T-helper 9 cell (primary cell): Measurements from ENCODE around the gene JPH2.

ENCODE experiments used
- DNase-seq: peaks from one replicate; pipeline ENCODE4 v3.0.0-alpha.2; 2020

JPH2 gene

DNA sequence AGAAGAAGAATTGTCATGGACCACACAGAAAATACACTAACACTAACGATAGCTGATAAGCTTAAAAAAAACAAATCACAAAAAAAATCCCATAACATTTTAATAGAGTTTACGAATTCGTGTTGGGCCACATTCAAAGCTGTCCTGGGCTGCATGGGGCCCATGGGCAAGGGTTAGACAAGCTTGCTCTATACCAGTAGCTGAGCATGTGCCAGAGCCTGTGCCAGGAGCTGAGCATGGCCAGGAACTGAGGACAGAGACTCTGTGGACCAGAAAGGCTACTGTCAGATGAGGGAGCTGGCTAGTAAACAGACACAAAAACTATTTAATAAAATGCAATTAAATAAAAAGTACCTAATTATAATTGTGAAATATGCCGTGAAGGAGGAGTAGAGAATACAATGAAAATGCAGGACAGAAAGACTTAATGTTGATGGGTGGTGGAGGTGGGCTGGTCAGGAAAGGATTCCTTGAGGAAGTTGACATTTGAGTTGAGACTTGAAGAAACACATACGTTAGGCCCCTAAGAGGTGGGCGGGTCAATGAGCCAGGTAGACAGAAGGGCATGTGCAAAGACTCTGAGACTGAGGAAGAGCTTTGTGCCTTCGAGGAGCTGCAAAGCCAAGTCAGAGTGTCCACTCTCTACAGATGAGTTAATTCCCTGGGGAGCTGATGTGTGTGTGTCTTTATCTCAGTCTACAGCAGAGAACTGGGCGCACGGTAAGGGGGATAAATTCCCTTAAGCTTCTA lies 66.1 kb downstream of the JPH2 start:
- DNase-seq = no peak

GRCh38 chr20:44118185-44119033 lies 68.6 kb downstream of the JPH2 start:
- DNase-seq = no peak

DNA sequence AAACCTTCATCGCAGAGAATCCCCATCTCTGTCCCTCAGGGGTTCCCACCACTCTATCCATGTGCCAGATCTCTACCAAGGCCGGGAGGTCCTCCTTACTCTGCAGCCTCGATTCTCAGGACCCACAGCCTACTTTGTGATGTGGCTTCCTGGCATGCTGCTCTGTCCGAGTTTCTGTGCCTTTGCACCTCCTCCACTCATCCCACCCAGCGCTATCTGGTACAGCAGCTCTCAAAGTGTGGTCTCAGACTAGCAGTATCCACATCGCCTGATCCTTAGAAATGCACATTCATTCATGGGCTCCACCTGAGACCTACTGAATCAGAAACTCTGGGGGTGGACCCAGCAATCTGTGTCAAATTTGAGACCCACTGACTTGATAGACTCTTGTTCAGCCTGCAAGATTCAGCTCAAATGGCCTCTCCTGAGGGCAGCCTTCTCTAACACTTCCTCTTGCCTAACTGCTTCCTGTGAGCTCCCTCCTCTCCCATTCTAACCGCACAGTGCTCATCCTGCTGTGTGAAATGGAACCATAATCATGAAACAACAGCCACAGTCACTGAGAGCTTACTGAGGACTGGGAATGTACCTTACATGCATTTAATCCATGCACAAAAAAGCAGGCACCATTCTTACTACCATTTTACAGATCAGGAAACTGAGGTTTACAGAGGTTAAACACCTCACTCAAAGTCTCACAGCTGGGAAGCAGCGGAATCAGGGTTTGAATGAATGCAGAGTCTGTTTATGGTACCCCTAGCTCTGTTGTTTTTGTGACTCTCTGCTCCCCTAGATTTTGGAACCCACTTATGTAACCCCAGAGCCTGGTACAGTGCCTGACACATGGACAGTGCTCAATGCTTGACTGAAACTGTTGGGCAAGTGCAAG lies 69.4 kb downstream of the JPH2 start:
- no peak for DNase-seq

DNA sequence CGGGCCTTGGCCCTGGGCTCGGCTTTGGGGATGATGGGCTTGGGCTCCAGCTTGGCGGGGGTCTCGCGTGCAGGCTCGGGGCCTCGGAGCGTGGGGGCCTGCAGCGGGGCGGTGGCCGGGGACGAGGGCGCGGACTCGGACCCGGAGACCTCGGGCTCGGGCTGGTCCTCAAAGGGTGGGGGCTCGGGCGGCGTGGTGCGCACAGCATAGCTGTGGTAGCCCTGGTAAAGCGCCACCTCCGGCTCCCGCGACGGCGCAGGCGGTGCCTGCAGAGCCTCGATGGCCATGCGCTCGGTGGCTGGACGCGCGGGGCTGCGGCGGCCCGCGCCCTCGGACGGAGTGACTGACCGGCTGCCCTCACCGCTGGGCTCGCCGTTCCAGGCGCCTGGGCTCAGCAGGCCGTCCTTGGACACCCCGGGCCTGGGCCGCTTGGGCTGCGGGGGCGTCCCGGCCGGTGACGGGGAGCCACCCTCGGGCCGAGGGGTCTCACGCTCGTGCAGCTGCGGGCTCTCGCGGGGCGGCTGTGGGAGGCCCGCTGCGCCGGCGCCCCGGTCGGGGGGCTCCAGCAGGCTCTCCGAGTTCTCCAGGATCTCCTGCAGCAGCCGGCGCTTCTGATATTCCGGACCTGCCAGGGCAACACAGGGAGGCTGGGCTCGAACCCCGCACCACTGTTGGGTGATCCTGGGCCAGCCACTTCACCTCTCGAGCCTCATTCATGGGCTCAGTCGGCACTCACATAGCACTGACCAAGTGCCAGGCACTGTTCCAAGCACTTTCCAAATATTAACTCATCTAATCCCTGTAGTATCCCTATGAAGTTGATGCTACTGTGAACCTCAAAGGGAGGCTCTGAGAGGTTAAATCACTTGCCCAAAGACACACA lies 71.0 kb downstream of the JPH2 start:
- DNase-seq = no peak

- no peak for DNase-seq
Observed at GRCh38 chr20:44115181-44115580, 71.8 kb downstream of the JPH2 start.

DNA sequence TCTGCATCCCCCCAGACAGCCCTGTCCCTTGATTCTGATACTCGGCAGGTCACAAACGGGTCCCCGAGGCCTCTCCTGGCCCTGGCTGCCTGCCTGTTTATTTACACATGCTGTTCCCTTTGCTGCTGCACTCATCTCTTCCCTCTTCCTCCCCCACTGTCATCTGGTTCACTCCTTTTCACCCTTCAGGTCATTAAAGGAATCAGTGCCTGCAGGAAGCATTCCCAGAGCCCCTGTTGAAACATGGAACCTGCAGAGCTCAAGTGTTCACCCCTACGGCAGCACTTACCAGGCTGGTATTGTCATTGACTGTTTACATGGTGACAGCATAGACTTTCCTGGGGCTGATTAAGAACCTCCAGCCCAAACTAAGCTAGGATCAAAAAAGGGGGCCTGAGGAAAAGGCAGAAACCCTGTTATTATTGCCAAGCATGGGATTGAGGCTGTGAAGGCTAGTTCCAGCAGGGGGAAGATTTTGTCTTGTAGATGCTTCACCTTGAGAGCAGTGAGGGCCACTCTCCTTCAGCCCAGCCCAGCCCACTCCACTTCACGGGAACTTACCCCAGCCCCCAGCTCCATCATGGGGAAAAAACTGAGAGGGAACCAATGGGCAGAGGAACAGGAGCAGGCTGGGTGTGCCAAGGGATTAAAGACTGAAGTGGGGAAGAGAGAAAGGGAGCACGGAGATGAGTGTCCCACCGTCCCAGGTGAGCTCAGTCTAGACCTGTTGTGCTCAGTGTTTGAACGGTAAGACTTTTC lies 73.2 kb downstream of the JPH2 start:
- no peak for DNase-seq

- DNase-seq = no peak
Observed at GRCh38 chr20:44112889-44113617, 73.9 kb downstream of the JPH2 start.

DNA sequence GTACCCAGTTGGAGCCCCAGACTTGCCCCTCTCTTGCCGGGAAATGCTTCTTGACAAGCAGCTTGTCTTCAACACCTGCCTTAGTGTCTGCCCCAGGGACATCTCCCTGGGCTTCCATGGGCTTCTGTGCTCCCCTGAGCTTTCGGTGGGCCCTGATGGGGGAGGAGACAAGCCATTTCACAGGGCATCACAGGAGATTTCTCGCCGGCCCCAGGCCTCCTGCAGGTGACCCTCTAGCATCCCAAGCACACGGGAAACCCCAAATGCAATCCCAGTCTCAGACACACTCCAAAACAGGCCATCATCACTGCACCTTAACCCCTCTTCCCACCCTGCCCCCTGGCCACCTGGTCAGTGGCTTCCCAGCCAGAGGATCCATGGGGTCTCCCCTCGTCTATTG lies 74.5 kb downstream of the JPH2 start:
- DNase-seq = no peak

DNA sequence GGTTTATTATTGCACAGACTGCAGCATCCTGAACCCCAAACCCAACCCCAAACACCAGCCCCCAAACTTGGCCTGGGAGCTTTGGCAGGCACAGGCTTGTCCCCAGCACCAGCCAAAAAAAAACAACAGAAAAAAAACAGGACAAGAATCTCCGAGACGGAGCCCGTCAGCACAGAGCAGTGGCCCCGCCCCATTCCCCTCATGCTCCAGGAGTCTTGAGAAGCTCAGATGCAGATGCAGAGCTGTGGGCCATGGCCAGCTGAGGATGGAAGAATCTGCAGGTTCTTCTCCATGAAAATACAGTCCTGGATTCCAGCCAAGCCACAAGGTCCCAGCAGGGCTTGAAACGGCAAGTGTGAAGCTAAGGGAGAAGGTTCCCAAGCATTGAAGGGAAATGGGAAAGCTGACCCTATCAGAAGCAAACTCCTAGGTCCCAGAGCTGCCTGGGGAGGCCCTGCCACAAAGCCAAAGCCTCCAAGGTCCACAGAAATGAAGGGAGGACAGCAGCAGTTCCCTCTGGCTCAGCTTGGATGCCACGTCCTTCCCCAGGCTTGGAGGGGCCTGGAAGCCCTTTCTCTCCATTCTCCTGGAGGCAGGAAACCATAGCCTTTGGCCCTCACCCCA lies 75.2 kb downstream of the JPH2 start:
- no peak for DNase-seq

- DNase-seq = no peak
Observed at GRCh38 chr20:44110816-44111568, 76.0 kb downstream of the JPH2 start.

GRCh38 chr20:44109951-44110361 lies 77.0 kb downstream of the JPH2 start:
- no peak for DNase-seq

- DNase-seq = no peak
Observed at GRCh38 chr20:44106615-44107014, 80.4 kb downstream of the JPH2 start.

GRCh38 chr20:44104798-44105517 lies 82.0 kb downstream of the JPH2 start:
- no peak for DNase-seq

- DNase-seq = no peak
Observed at GRCh38 chr20:44102582-44102981, 84.4 kb downstream of the JPH2 start.

DNA sequence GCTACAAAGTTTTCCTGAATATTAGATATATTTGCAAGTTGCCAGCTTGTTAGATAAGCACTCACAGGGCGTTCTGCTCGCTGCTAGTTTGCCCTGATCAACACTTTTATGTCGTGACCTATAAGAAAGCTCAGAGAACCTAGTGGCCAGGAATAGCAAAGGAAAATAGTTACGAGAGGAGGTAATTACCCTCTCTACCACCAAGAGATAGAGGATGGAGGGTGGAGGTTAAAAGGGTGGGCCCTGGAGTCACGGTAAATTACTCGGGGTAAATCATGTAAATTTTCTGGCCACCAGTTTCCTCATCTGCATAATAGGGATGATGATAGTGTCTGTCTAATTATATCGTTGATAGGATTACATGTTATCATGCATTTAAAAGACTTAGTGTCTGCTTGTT lies 87.2 kb downstream of the JPH2 start:
- no peak for DNase-seq

- DNase-seq = no peak
Observed at GRCh38 chr20:44098657-44099056, 88.3 kb downstream of the JPH2 start.

DNA sequence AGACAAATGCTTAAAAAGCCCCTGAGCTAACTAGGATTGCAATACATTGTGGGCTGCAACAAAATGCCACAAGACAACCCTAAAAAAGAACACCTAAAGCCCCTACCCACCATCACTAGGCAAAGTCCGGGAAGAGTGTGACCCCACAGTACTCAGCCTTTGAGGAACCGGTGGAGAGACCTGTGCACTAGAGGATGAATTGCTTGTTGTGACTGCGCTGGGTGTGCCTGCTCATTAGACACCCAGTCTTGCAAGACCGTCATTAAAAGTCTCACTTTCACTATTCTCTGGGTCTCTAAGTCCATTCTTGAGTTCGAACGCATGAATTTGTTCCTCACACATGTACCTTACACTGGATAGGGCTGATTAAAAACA lies 88.7 kb downstream of the JPH2 start:
- DNase-seq = no peak

DNA sequence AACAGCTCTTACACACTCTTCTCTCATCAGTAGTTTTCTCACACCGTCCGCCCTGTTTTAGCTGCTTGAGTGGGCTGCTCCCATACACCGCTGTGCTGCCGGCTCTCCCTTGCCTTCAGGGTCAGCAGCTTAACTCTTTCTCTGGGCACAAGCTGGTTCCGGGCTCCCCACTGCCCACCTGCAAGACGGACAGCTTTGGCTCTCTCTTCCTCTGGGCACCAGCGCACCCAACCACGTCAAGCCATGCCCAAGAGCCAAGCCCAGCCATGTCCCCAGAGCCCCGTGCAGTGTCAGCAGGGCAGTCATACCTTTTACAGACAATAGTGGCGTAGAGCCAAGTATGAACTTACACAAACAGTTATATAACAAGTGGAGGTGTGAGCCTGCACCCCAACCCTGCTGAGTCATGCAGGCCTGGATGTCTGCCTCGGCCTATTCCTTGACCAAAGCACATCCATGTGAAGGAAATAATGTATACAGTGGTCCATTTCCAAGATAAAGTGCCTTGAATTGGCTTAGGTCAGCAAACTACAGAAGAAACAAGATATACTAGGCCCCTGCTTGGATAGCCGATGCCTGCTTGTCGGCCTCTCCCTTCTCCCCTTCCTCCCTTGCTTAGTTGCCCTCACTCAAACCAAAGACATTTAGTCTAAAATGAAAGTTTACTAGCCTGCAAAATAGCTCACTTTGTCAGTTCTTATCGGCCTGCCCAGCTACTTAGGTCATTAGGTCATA lies 89.3 kb downstream of the JPH2 start:
- DNase-seq = no peak
